ENCODE measurements around the gene NCOA3.
"Not testable (repeated sequence)": the region's sequence is repeated elsewhere in the genome, so short reads cannot be mapped to it uniquely, and the experiment has no call there.

Gene NCOA3

GRCh38 chr20:47501482-47502270, at the start of gene NCOA3:
TSS of gene NCOA3 (plus strand) at chr20:47501887. CDS start at chr20:47622248, 120,361 bp downstream.
- peak; percentile 82 for DNase-seq

GRCh38 chr20:47452736-47453161, 48.9 kb upstream of the NCOA3 start:
- no peak for DNase-seq

- DNase-seq, result no peak
Measured at GRCh38 chr20:47453167-47453782, 48.4 kb upstream of the NCOA3 start.

- DNase-seq, result no peak
Measured at GRCh38 chr20:47454298-47455132, 47.2 kb upstream of the NCOA3 start.

- DNase-seq, result no peak
Measured at GRCh38 chr20:47455133-47456040, 46.3 kb upstream of the NCOA3 start.

GRCh38 chr20:47456041-47456537, 45.6 kb upstream of the NCOA3 start:
- no peak for DNase-seq

- no peak for DNase-seq
Measured at GRCh38 chr20:47456952-47457724, 44.5 kb upstream of the NCOA3 start.

- DNase-seq, result not testable (repeated sequence)
Measured at GRCh38 chr20:47458280-47459050, 43.2 kb upstream of the NCOA3 start.

- no peak for DNase-seq
Measured at GRCh38 chr20:47459344-47460073, 42.2 kb upstream of the NCOA3 start.

- DNase-seq, result not testable (repeated sequence)
Measured at GRCh38 chr20:47460761-47461112, 41.0 kb upstream of the NCOA3 start.

- no peak for DNase-seq
Measured at GRCh38 chr20:47461120-47461685, 40.5 kb upstream of the NCOA3 start.

GRCh38 chr20:47461906-47462305, 39.8 kb upstream of the NCOA3 start:
- DNase-seq, result not testable (repeated sequence)

GRCh38 chr20:47464380-47465101, 37.1 kb upstream of the NCOA3 start:
- DNase-seq, result no peak

- DNase-seq, result no peak
Measured at GRCh38 chr20:47465335-47466090, 36.2 kb upstream of the NCOA3 start.

- DNase-seq, result no peak
Measured at GRCh38 chr20:47466213-47466612, 35.5 kb upstream of the NCOA3 start.

GRCh38 chr20:47466704-47467459, 34.8 kb upstream of the NCOA3 start:
- no peak for DNase-seq

Data from GF-D8 (cell line).